ENCODE measurements around the gene MEIOSIN.

GRCh38 chr19:45717131-45717982 is 15.9 kb upstream of the MEIOSIN start:
- TF ChIP-seq, protein P1, sequence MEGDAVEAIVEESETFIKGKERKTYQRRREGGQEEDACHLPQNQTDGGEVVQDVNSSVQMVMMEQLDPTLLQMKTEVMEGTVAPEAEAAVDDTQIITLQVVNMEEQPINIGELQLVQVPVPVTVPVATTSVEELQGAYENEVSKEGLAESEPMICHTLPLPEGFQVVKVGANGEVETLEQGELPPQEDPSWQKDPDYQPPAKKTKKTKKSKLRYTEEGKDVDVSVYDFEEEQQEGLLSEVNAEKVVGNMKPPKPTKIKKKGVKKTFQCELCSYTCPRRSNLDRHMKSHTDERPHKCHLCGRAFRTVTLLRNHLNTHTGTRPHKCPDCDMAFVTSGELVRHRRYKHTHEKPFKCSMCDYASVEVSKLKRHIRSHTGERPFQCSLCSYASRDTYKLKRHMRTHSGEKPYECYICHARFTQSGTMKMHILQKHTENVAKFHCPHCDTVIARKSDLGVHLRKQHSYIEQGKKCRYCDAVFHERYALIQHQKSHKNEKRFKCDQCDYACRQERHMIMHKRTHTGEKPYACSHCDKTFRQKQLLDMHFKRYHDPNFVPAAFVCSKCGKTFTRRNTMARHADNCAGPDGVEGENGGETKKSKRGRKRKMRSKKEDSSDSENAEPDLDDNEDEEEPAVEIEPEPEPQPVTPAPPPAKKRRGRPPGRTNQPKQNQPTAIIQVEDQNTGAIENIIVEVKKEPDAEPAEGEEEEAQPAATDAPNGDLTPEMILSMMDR (optimal IDR thresholded peaks at IDR 0.05 in 1 of 3, IDR thresholded peaks at IDR 0.05 in 1 of 3, conservative IDR thresholded peaks at IDR 0.05 in 1 of 3; ENCODE audit: extremely low read depth in 1 of 3, insufficient read depth in 2 of 3, low read length in 3 of 3), result peak in 2 of 3 experiments; percentile 20 to 29
- TF ChIP-seq EZH2 (IDR thresholded peaks at IDR 0.05; ENCODE audit: low read length), result no peak

Measured in keratinocyte (primary cell).